Epithelial cell of esophagus (primary cell): Measurements from ENCODE around the gene SYNGR4.
A peak's percentile ranks its signal among the peaks of the same experiment; 100 is the strongest.
"Not testable (repeated sequence)": the region's sequence is repeated elsewhere in the genome, so short reads cannot be mapped to it uniquely, and the experiment has no call there.

Source experiments
- DNase-seq: peaks from one replicate; pipeline ENCODE4 v3.0.0; 2010; ENCODE audit warnings: low read depth
- H3K4me3 ChIP-seq: 2 replicates; pipeline ENCODE4 v1.5.1; 2011; ENCODE audit warnings: mild to moderate bottlenecking, low read length, control low read depth
- TF ChIP-seq, protein P1 (sequence below): IDR thresholded peaks from 2 replicates; pipeline ENCODE4 v1.5.1; 2011; ENCODE audit warnings: low read depth, mild to moderate bottlenecking, low read length, control low read depth, inconsistent platforms; ENCODE audit not compliant: insufficient read depth; ENCODE audit errors: missing control alignments

The SYNGR4 gene

DNA sequence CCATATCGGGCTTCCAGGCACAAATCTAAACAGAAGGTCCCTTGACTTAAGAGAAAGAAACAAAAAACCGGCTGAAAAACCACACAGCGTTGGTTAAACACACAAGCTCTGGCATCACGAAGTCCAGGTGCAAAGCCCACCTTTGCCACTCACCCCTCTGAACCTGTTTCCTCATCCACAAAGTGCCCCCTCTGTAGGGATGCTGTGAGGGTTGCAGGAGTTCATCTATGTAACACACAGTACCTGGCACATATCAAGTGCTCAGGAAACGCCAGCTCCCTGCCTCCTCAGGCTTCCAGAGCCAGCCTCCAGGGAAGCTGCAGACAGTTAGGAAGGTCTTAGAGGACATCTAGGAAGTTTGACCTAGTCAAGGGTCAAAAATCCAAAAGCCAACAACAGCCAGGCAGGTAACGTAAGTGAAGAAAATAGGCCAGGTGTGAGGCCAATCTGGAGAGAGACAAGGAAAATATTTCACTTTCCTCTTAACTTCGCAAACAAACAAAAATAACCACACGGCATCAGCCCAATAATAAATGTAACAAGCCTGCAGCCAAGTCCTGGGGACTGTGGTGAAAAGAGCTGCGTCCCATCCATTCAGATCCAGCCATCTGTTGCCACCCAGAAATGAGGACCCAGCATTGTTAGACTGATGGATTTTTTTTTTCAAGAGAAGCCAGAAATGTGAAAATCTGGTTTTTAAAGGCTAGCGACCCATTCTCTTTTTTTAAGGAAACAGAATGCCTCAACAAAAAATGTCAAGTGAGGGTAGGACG, 17.2 kb downstream of the SYNGR4 start:
- no peak overlapping the region for H3K4me3 ChIP-seq
- TF ChIP-seq, protein P1, sequence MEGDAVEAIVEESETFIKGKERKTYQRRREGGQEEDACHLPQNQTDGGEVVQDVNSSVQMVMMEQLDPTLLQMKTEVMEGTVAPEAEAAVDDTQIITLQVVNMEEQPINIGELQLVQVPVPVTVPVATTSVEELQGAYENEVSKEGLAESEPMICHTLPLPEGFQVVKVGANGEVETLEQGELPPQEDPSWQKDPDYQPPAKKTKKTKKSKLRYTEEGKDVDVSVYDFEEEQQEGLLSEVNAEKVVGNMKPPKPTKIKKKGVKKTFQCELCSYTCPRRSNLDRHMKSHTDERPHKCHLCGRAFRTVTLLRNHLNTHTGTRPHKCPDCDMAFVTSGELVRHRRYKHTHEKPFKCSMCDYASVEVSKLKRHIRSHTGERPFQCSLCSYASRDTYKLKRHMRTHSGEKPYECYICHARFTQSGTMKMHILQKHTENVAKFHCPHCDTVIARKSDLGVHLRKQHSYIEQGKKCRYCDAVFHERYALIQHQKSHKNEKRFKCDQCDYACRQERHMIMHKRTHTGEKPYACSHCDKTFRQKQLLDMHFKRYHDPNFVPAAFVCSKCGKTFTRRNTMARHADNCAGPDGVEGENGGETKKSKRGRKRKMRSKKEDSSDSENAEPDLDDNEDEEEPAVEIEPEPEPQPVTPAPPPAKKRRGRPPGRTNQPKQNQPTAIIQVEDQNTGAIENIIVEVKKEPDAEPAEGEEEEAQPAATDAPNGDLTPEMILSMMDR, result no peak
- no peak for DNase-seq

DNA sequence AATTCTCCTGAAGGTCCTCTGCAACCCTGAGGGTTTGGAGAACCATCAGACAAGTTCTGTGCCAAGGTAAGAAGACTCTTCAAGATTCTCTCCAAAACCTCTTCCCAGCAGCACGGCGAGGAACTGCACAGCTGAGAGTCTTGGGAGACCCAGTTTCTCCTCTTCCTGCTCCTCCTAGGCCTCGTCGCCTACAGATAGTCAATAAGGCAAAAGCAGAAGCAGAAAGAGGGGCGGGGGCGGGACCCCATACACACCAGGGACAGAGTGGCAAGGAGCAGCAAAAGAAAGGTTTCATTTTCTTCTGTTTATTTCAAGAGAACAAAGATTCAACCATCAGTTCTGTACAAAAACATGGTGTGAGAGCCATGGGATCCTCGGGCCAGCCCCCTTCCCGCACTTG, 18.1 kb downstream of the SYNGR4 start:
- no peak overlapping the region for H3K4me3 ChIP-seq
- TF ChIP-seq, protein P1, result no peak
- no peak for DNase-seq

DNA sequence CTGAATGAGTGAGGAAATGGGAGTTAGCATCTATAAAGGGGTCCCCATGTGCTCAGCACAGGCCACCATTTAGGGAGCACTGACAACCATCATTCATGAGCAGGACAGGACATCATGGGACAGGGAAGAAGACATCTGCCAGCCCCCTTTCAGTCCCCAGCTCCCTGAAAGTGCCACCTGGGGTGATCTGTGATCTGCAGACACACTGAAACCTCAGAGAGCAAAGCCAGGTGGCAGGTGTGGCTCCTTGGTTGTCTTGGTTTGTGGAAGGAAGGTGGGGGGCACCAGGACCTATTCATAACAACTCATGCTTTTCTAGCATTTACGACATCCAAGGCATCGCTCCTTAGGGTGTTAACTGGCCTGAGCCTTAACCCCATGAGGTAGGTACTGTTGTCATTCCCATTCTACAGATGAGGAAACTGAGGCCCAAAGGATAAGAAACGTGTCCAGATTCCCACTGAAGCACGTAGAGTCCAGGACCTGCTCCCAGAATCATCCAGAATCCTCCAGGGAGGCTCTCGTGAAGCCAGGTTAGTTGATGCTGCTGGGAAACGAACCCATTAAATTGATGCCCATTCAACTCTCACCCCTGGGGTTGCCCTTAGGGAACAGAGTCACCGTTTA, 21.4 kb downstream of the SYNGR4 start:
- TF ChIP-seq, protein P1, result no peak
- H3K4me3 ChIP-seq, result no peak overlapping the region
- DNase-seq, result no peak

DNA sequence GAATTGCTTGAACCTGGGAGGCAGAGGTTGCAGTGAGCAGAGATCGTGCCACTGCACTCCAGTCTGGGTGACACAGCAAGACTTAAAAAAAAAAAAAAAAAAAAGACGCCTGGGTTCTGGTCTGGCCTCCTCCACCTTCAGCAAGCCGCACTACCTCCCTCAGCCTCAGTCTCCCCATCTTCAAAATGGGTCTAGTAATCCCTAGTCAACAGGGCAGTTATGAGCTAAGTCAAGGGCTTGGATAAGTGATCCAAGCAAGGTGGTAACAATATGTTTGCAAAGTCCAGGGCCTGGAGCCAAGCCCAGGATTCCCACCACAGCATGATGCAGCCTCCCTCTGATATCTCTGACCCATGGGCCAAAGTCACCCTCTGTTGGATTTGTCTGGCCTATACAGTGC, 22.8 kb downstream of the SYNGR4 start:
- no peak for DNase-seq
- no peak overlapping the region for H3K4me3 ChIP-seq
- TF ChIP-seq, protein P1, result no peak

DNA sequence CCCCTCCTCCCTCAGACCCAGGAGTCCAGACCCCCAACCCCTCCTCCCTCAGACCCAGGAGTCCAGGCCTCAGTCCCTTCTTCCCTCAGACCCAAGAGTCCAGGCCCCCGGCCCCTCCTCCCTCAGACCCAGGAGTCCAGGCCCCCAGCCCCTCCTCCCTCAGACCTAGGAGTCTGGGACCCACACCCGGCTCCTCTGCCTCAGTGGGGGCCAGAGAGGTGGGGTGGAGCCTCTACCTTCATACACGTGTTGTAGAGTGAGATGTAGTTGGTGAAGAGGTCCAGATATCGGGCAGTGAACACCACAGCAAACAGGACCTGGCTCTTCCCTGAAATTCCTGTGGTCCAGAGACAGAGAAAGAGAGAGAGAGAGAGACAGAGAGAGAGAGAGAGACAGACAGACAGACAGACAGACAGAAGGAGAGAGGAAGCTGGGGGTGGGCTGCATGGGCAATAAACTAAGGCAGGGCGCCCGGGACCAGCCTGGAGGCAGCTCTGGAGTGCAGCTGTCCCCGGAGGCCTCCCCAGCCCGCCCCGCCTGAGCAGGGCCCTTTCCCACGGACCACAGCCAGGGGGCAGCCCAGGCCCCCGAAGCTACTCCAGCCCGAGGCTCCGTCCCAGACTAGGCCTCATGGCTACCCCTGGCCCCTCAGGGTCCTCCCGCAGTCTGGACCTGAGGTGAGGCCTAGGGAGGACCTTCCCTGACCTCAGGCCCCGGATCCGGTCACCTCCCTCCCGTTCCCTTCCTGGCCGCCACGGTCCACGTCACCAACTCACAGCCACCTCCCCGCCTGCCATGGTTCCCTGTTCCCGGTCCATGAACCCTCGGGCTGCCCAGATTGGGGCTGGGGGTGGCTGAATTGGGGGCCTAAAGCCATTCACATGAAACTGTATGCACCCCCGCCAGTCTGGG, 26.3 kb downstream of the SYNGR4 start:
- peak; percentile 55 for DNase-seq
- TF ChIP-seq, protein P1, result peak; percentile 62
- H3K4me3 ChIP-seq, result peak overlapping the region; percentile 96

DNA sequence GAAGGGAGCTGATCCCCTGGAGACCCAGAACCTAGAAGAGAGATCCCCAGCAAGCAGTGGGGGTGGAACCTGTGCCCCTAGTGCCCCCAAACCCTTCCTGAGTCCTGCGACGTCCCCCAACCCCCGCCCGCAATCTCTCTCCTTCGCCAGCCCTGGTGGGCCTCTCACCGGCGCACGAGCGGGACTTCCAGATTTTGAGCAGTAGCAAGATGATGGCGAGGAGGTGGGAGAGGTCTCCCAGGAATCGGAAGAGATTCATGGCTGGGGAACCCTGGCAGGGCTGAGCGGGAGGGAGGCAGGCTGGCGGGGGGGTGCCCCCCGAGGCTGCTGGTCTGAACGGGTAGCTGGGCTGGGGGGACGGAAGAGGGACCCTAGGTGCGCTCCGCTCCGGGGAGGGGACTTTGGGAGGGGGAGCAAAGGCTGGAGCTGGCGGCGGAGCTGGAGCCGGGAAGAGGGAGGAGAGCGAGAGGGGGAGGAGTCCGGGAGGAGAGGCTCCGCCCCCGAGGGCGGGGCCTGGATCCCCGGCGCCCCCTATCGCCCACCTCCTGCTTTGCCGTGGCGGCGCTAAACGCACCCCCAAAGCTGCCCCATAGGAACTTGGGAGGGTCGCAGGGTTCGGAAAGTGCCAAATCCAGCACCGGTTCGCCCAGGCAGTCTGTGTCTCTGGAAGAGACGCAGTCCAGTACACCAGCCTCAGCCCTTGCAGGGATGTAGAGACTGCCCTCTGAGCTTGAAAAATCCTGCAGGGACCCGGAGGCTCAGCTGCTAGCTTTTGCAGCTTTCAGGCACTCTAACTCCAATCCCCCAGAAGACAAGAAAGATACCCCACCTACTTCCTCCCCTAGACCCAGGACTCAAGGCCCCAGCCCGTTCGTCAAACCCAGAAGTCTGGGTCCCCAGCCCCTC, 27.2 kb downstream of the SYNGR4 start, which contains the start of gene KDELR1:
KDELR1 (minus strand) TSS at position 452 of the 906 bp plus-strand sequence; CDS start at position 259, 193 bp downstream.
- peak within 1 kb of the TSS; percentile 96 for H3K4me3 ChIP-seq
- TF ChIP-seq, protein P1, result peak; percentile 84
- peak; percentile 73 for DNase-seq

DNA sequence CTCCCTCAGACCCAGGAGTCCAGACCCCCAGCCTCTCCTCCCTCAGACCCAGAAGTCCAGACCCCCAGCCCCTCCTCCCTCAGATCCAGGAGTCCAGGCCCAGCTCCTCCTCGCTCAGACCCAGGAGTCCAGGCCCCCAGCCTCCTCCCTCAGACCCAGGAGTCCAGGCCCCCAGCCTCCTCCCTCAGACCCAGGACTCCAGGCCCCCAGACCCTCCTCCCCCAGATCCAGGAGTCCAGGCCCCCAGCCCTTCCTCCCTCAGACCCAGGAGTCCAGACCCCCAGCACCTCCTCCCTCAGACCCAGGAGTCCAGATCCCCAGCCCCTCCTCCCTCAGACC, 27.8 kb downstream of the SYNGR4 start:
- H3K4me3 ChIP-seq, DNase-seq: not testable (repeated sequence)
